Measurements from ENCODE around the gene KAT8. TPM values are rescaled to one million over a fixed set of nuclear protein-coding genes. Genes with fewer than 3 reads are reported as not detected.

Gene KAT8
- total RNA-seq = 33.2 and 35.9 TPM in 2 replicates

GRCh38 chr16:31117384-31118222 is at the start of gene KAT8:
KAT8 (plus strand) TSS chr16:31117664; CDS start chr16:31117682, 18 bp downstream.

GRCh38 chr16:31073970-31074813 is 43.3 kb upstream of the KAT8 start, which contains the start of the genes ZNF646 and ZNF668:
ZNF646 (plus strand) TSS chr16:31074422; CDS start chr16:31076325, 1,903 bp downstream.
ZNF668 (minus strand) TSS chr16:31074240; CDS start chr16:31064459, 9,781 bp downstream.

GRCh38 chr16:31088459-31089183 is 28.8 kb upstream of the KAT8 start, which contains the start of gene PRSS53:
PRSS53 (minus strand) TSS chr16:31088943; CDS start chr16:31088809, 134 bp downstream.

GRCh38 chr16:31094424-31095120 is 22.9 kb upstream of the KAT8 start, which contains the start of gene VKORC1:
VKORC1 (minus strand) TSS chr16:31094797; CDS start chr16:31094729, 68 bp downstream.

GRCh38 chr16:31108035-31108793 is 9.2 kb upstream of the KAT8 start, which contains the start of gene BCKDK:
BCKDK (plus strand) TSS chr16:31108386; CDS start chr16:31109224, 838 bp downstream.

GRCh38 chr16:31135535-31136286 is 18.2 kb downstream of the KAT8 start, which contains the start of gene PRSS8:
PRSS8 (minus strand) TSS chr16:31135727; CDS start chr16:31135498, 229 bp downstream.

GRCh38 chr16:31149894-31150890 is 32.7 kb downstream of the KAT8 start, which contains the start of gene PRSS36:
PRSS36 (minus strand) TSS chr16:31150066; CDS start chr16:31150035, 31 bp downstream.

GRCh38 chr16:31179747-31180459 is 62.4 kb downstream of the KAT8 start, which contains the start of gene FUS:
FUS (plus strand) TSS chr16:31180139; CDS start chr16:31180215, 76 bp downstream.

Small RNA genes lying within 50 kb of the gene (small RNA-seq; reads per million reads assigned to genes)
- not detected for gene AC009088.4
- gene NDUFA3P6 = not detected

Other genes starting within 250 kb of the KAT8 start
- gene BCL7C, start 223.6 kb upstream of the KAT8 start, total RNA-seq = 37.0 and 41.7 TPM in 2 replicates
- 3.5 and 5.8 TPM in 2 replicates for gene CTF1, start 221.1 kb upstream of the KAT8 start, total RNA-seq
- gene FBXL19, start 194.1 kb upstream of the KAT8 start, total RNA-seq = 18.6 and 19.5 TPM in 2 replicates
- gene ORAI3, start 168.6 kb upstream of the KAT8 start, total RNA-seq = 34.2 and 43.0 TPM in 2 replicates
- gene SETD1A, start 159.9 kb upstream of the KAT8 start, total RNA-seq = 2.7 and 8.1 TPM in 2 replicates
- gene HSD3B7, start 132.5 kb upstream of the KAT8 start, total RNA-seq = 52.1 and 60.4 TPM in 2 replicates
- 0.97 and 2.3 TPM in 2 replicates for gene STX1B, start 107.0 kb upstream of the KAT8 start, total RNA-seq
- gene STX4, start 84.1 kb upstream of the KAT8 start, total RNA-seq = 17.4 and 22.0 TPM in 2 replicates
- gene ZNF668, start 43.4 kb upstream of the KAT8 start, total RNA-seq = 31.3 and 34.0 TPM in 2 replicates
- gene ZNF646, start 43.2 kb upstream of the KAT8 start, total RNA-seq = 19.6 and 20.4 TPM in 2 replicates
- gene PRSS53, start 28.7 kb upstream of the KAT8 start, total RNA-seq = 4.2 and 5.5 TPM in 2 replicates
- gene VKORC1, start 22.9 kb upstream of the KAT8 start, total RNA-seq = 105 and 137 TPM in 2 replicates
- 34.4 and 36.1 TPM in 2 replicates for gene BCKDK, start 9.3 kb upstream of the KAT8 start, total RNA-seq
- 0.16 TPM in 1 of 2 replicates, not detected in the other for gene PRSS8, start 18.1 kb downstream of the KAT8 start, total RNA-seq
- gene PRSS36, start 32.4 kb downstream of the KAT8 start, total RNA-seq = 2.1 TPM in 1 of 2 replicates, not detected in the other
- 49.4 and 53.2 TPM in 2 replicates for gene FUS, start 62.5 kb downstream of the KAT8 start, total RNA-seq
- gene PYCARD, start 85.1 kb downstream of the KAT8 start, total RNA-seq = 29.9 and 39.4 TPM in 2 replicates
- gene TRIM72, start 96.5 kb downstream of the KAT8 start, total RNA-seq = not detected in 2 replicates
- gene PYDC1, start 99.5 kb downstream of the KAT8 start, total RNA-seq = not detected in 2 replicates
- not detected in 2 replicates for gene ITGAM, start 142.3 kb downstream of the KAT8 start, total RNA-seq
- not detected in 2 replicates for gene ITGAX, start 237.5 kb downstream of the KAT8 start, total RNA-seq

All from hair follicle dermal papilla cell (primary cell).